GM21447 (cell line): ENCODE data around the gene TMEM54.

Source experiments
- ATAC-seq: cut with Tn5 transposase; IDR thresholded peaks from one replicate; pipeline ENCODE4 v1.9.1; 2021; ENCODE audit not compliant: unreplicated experiment

The TMEM54 gene

DNA sequence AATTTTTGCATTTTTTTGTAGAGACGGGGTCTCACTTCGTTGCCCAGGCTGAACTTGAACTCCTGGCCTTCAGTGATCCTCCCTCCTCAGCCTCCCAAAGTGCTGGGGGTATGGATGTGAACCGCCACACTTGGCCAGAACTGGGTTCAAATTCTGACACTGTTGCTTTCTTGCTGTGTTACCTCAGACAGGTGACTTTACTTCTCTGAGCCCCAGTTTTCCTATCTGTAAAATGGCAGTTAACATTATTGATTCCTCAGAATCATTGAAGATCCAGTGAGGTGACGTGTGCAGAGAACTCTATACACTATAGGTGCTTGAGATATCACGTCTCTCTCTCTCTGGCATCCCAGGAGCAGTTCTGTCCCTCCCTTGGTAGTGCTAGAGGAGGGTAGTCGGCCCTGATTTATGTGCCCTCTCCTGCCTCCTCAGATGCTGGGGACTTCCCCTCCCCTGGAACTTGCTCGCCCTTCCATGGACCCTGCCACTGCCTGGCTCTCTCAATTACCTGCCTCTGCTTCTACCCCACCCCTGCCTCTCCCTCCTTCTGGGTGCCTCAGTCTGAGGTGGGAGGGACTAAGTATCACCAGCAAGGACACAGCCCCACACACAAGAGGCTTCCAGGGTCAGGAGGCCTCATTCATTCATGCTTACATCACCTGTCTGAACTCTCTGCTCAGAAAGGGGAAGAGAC, 17.7 kb downstream of the TMEM54 start:
- no peak for ATAC-seq

DNA sequence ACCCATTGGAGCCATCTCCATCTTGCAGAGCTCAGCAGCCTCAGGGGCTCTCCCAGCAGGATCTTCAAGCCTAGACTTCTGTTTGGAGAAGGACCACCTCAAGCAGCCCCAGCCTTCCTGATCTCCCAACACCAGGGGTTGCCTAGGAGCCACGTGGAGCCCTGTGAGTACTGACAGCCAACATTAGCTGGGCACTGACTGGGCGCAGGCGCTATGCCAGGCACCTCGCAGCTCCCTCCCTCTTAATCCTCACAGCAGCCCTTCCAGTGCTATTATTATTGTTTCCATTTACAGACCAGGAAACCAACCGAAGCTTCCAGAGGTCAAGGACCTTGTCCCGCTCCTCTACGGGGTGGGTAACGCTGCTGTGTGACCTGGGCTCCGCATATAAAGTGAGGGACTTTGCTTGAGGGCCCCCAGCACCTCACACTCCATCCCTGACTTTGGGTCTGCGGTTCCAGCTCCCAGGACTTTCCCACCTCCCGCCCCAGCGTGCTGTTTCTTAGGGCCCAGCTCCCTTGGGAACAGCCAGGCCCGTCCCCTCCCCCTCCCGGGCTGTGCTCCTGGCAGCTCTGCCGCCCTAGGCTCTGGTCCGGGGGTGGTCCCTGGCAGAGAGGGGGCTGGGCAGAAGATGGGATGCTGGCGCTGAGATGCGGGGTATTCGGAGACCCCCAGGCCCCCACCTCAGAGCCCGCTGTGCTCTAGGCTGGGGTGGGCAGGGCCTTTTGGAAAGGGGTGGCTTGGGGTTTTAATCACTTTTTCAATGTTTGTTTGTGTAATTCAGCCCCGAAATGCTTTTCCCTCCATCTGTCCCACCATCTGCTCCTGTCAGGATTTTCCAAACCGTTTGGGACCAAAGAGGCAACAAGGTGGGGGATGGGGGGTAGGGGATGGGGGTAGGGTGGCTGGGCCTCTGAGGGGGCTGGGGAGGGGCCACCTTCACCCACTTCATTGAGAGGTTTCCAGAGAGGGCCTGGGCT, 19.0 kb downstream of the TMEM54 start:
- ATAC-seq = no peak

DNA sequence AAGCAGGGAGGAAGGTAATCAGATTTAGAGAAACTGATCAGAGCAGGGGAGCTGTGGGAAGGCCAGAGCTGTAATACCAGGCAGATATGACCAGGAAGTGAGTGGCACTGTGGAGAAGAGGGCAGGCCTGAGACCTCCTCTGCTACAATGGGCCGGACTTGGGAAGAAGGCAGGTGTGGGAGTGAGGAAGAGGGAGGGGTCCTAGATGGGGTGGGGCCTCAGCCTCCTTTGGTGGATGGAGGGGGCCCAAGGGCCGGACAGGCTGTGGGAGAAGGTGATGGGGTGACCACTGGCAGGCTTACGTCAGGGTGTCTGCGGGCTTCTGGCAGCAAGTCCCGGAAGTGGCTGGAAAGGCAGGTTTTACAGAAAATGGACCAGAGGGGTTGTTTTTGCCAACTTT, 19.9 kb downstream of the TMEM54 start:
- no peak for ATAC-seq

DNA sequence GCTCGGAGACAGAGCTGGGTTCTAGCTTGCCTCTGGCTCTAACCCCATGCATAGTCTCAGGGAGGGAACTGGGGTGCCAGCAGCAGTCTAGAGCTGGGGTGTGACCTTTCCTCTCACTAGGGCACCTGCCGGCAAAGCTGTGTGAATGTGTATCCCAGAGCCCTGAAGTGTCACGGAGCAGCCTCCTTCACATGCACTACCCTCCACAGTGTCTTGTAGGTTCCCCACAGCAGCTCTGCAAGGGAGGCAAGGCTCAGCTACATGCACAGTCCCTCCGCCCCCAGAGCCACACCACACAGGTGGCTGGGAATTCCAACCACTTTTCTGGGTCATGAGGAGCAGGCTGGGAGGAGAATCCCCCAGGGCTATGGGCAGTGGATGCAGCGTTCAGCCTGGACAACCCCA, 22.6 kb downstream of the TMEM54 start:
- ATAC-seq = no peak

DNA sequence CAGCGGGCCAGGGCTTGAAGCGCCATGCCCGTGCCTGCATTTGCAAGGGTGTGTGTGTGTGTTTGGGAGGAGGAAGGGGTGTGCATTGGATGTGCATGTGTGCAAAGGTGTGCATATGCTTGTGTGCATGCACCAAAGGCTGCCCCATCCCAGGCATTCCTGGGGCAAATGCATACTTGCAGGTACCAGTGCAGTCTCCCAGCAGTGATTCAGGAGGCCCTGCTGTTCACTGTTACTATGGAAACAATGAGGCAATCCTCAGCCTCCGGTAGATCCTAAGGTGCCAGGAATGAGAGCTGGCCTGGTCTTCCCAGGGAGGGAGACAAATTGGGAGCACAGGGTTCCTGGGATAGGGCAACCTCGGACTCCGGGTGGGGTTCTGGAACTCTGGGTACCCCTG, 23.0 kb downstream of the TMEM54 start:
- no peak for ATAC-seq

DNA sequence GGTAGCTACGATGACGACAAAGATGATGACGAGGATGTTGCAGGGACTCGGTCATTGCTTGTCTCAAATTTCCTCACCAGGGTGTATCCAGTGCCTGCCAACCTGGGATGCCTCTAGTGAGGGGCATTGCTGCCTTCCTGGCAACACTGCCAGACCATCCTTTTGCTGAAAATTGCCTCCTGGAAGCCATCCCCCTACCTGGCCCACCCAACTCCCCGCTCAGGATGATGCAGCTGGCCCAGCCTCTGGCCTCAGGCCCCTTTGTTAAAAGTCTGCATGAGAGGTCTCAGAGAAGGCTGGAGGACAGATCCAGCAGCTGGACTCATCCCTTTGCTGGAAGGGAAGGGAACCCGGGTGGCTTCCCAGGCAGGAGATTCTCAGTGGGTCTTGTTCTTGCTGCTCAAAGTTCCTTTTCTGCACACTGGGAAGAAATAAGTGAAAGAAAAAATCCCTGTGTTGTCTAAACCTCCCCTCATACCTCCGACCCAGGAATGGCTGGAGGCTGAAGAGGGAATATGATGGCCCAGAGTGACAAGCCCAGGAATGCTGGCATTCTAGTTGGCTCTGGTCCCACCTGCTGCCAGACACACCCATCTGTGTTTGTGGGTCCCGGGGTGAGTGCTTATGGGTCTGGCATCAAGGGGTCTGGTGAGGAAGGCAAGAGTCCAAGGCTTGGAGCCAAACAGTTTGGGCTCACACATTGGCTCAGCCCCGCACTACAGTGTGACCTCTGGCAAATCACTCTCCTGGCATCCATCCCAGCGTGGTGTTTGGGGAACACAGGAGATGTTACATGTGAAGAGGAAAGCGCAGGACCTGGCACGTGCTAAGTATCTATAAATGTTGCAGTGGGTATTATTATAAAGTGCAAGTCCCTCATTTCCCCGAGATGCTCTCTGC, 23.7 kb downstream of the TMEM54 start:
- no peak for ATAC-seq

DNA sequence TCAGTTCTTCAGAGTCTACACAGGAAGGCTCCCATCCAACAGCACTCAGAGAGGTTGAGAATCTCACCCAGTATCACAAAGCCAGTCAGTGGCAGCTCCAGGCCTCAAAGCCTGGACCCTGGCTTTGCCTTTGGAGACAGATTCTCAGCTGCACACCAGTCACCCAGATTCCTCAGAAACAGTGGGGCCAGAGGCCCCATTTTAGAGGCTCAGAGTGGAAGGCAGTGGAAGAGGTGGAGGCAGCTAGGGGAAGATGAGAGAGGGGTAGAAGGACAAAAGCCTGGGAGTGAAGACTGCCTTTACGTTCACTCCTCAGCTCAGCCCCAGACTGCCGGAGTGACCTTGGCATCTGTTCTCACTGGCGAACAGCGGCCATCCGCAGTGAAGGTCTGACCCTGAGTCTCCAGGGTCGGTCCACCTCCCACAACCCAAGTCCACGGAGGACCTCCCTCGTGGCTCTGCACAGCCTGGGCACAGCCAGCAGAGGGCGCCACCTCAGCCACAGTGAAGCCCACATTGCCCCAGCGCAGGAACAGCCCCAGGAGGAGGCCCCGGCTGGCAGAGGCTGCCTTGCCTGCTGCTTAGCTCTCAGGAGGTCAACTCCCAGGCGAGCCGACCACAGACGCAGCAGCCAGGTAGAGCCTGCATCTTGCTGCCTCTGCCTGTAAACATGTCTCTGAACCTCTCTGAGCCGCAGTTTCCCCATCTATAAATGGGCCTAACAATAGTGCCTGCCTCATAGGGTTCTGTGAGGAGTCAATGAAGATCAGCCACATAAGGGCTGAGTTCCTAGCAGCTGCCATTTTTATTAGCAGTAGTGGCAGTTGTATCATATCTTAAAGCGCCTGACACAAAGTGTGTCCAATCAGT, 24.6 kb downstream of the TMEM54 start:
- no peak for ATAC-seq

DNA sequence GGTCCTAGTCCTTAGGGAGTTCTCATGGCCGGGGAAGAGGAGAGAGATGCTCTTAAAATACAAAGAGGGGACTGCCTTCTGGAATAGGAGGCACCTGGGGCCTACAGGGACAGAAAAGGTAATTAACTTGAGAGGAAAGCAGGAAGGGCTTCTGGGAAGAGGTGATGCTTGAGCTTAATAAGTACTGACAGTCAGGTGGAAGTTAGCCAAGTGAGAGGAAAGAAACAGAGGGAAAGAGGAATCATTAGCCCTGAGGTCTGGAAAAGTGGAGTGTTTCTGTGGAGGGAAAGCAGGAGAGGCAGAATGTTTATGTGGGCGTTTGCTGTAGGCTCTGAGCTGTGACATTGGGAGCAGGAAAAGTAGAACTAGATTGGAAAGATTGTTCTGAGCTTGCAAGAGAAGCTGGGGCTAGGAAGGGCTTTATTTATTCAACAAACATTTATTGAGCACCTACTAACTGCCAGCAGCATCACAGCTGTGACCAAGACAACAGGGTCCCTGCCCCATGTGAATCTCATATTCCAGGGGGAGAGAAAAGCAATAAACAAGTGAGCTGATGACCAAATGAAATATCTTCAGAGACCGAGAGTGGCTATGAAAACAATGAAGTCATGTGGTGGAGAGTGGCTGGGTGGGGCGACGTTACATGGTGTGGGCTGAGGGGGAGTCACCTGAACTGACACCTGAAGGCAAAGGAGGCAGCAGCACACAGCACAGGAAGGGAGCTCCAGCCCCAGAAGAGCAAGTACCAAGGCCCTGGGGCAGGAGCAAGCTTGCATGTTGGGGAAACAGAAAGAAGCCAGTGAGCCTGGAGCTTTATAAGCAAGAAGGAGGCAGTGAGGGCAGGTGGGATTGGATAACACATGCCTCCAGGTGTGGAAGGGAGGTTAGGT, 26.1 kb downstream of the TMEM54 start:
- ATAC-seq = no peak

DNA sequence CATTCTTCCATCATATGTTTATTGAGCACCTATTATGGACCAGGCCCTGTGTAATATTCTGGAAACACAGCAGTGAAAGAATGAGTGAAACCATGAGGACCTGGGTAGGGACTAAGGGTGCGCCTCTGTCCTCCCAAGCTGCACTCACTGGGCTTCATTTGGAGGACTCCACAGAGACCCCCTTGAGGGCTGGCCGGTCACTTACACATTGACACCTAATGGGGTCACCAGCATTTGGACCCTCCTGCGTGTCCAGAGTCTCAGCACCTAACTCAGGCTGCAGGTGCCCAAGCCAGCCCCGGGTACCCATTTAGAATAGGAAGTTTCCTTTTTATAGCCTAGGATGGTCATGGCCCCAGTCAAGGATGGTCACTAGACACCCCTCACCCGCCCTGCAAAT, 27.7 kb downstream of the TMEM54 start:
- no peak for ATAC-seq

DNA sequence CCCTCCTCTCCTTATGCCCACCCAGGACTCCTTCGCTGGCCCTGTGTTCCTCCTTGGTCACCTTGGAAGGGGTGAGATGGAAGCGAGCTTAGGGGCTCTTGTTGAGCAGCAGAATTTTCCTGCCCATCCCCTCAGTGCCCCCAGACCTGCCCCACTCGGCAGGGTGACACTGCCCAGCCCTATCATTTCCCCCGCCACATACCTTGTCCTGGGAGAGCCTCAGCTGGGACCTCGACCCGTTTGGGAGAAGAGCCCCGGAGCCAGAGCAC, 29.1 kb downstream of the TMEM54 start:
- ATAC-seq = no peak

DNA sequence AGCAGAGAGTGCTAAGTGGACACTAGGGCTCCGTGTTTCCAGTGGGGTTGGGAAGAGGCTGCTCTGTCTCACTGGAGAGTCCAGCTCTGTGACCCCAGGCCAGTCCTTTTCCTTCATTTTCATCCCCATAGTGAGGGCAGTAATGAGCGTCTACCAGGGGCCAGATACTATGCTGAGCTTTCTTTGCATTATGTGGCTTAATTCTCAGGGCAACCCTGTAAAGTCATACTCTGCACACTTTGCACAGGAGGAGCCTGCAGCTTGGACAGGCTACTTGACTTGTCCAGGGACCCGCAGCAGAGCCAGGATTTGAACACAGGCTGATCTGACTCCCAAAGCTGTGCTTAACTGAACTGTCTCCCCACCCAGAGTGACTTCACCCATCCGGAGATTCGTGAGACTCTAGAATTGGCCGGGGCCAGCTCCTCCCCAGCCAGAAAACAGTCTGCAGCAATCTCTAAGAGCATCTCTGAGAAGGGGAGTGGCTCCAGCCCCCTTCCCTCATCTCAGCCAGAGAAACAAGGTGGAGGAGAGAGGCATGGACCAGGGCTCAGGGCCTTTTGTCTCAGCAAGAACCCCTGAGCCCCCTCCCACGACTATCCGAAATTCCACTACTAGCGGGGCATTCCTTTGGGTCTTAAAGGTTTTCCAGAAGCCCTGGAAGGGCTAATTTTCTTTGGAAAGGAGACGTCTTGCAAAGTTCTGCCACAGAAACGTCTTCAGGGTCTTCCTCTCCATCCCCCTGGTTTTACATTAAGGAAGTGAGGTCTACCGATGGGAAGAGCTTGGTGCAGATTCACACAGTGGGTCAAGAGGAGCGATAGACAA, 29.6 kb downstream of the TMEM54 start:
- ATAC-seq = no peak

DNA sequence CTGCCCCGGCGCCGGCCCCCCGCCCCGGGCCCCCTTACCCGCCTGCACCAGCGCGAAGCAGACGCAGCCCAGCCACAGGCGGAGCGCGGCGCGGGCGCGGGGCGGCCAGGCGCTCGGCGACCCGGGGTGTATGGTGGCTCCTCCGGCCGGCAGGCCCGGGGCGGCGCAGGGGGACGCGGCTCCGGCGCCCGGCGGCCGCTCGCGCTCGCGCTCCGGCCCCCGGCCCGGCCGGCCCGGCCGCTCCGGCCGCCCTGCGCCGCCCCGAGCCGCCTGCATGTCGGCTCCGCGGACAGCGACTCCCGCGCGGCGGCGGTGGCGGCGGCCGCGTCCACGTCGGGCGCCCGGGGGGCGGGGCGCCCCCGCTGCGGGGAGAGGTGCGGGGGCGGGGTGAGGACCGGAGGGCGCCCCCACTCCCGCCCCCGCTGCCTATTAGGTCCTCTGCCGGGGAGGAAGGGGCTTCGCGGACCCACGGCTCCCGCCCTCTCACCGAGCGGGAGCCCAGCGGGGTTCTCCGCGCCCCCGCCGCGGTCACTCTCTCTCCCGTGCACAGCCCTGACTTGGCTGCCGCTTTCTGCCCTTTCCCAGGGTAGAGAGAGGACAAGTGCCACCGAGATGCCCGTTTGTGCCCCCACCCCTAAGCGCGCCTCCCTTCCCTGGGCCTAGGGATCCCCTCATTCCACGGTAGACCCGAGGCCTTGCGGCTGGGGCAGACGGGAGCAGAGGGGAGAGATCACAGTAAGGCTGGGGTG, 30.4 kb downstream of the TMEM54 start, which contains the start of gene FNDC5:
FNDC5 (minus strand) TSS at position 298 of the 749 bp plus-strand sequence.
- ATAC-seq = no peak

DNA sequence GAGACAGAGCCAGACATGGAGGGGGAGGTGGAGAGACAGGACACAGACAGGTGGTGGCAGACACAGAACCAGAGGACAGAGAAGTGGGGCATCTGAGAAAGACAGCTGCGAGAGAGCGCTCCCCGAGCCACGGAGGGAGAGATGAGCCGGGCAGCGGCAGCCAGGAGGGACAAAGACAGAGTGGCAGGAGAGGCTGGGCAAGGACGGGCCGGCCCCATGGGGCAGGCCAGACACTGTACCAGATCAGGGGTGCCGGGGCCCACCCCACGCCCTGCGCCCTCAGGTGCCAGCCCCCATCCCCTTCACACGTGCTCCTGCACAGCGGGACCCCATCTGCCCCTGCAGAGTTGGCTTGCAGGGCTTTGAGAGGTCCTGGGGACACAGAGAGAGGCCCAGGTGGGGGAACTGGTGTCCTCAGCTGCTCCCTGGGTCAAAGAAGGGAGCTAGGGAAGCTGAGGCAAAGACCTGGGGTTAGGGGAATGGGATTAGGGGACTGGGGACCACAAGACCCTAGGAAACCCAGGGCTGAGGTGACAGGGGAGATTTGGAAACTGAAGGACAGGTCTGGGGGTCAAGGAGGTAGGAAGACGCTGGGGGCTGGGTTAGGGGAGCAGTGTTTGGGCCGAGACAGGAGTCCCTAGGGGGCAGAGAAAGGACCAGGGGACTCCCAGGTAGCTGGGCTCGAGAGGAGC, 31.1 kb downstream of the TMEM54 start:
- ATAC-seq = no peak

DNA sequence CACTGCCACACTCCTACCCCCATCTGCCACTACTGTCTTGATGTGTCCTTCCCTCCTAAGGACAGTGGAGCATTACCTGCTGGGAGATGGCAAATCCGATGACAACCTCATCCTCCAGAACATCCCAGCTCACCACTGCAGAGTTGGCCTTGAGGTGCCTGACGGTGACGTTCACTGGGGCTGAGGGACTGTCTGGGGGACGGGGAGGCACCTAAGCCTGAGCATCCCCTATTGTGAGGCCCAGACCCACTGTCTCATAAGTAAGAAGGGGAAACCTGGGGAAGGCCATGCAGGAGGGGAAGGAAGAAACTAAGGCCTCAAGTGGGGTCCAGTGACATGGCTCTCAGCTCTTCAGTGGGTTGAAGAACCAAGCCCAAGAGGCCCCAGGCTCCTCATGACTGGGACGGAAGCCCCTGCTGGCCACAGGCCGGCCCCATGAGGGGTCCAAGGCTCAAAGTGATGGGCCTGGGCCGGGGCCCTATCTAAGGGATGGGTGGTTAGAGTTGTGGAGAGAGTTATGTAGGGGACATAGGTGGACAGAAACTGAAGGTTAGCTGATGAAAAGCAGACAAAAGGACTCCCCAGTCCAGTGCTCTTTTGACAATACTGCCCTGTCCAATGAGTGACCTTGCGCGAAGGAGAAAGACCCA, 32.3 kb downstream of the TMEM54 start:
- no peak for ATAC-seq

DNA sequence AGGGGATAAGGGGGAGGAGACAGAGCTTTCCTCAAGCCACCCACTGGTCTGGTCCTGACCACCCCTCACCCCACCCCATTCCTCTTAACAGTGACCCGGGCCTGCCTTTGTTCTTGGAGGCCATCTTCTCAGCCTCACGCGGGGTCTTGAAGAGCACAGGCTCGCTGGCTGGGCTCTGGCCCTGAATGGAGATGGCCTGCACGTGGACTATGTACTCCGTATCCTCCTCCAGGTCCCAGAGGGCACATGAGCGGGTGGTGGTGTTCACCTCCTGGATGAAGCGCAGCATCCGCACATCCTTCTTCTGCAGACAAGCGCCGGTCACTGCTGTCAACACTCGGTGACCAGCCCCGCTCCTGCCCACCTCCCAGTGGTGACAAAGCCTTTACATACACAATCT, 33.1 kb downstream of the TMEM54 start:
- ATAC-seq = no peak

DNA sequence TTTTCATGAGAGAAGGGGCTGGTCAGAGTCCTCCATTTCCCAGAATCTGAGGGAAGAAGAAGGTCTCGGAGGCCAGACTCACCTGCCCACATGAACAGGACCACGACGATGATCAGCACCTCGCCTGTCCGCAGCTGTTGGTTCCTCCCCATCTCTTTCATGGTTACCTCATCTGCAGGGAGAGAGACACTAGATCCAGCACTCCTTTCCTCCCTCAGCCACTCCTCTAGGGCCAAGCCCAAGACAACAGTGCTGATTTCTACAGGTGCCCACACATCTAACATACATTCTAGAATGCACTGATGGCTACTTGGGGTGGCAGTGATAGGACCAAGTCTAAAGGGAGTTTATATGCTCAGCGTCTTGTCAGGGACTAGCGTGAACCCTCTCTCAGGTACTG, 33.5 kb downstream of the TMEM54 start:
- ATAC-seq = no peak

DNA sequence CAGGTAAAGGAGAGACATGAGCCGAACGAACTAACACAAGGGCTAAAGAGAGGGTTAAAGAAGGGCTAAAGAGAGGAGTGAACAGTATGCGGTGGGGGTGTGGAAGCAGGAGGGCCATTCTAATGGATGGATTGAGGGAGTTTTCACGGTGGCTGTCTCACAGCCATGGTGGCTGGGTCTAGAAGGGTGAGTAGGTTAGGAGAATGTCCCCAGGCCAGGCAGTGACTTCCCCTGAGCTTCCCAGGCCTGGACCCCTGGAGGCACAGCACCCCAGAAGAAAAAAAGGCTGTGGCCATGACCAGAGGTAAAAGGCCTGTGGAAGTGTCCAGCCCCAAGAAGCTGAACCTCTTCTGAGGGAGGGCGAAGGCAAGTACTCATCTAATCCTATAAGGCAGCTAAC, 34.0 kb downstream of the TMEM54 start:
- no peak for ATAC-seq
